HG02763 (cell line): ENCODE measurements around the gene NABP2.
"Not testable (repeated sequence)": the region's sequence is repeated elsewhere in the genome, so short reads cannot be mapped to it uniquely, and the experiment has no call there.

Source experiments
- ATAC-seq: cut with Tn5 transposase; IDR thresholded peaks from one replicate; pipeline ENCODE4 v1.9.1; 2021; ENCODE audit warnings: mild to moderate bottlenecking, moderate library complexity; ENCODE audit not compliant: unreplicated experiment

Gene NABP2

GRCh38 chr12:56242986-56243385 is 18.8 kb downstream of the NABP2 start:
- no peak for ATAC-seq

- no peak for ATAC-seq
These were observed 19.6 kb downstream of the NABP2 start for GRCh38 chr12:56243731-56244181.

- ATAC-seq, result no peak
These were observed 20.4 kb downstream of the NABP2 start for GRCh38 chr12:56244494-56244893.

GRCh38 chr12:56247923-56248322 is 23.8 kb downstream of the NABP2 start:
- no peak for ATAC-seq

GRCh38 chr12:56248711-56249110 is 24.6 kb downstream of the NABP2 start:
- ATAC-seq, result no peak

GRCh38 chr12:56252649-56253048 is 28.5 kb downstream of the NABP2 start:
- ATAC-seq, result no peak

GRCh38 chr12:56253091-56253490 is 28.9 kb downstream of the NABP2 start:
- no peak for ATAC-seq

- no peak for ATAC-seq
These were observed 31.5 kb downstream of the NABP2 start for GRCh38 chr12:56255671-56256070.

- no peak for ATAC-seq
These were observed 32.3 kb downstream of the NABP2 start for GRCh38 chr12:56256326-56256960.

GRCh38 chr12:56257071-56257470 is 32.9 kb downstream of the NABP2 start:
- no peak for ATAC-seq

- ATAC-seq, result no peak
These were observed 33.4 kb downstream of the NABP2 start for GRCh38 chr12:56257491-56258067.

- ATAC-seq, result peak; percentile 81
These were observed 34.1 kb downstream of the NABP2 start, which contains the start of gene ANKRD52 for GRCh38 chr12:56258068-56258819. ANKRD52 (minus strand) TSS chr12:56258384; CDS start chr12:56258269, 115 bp downstream.

GRCh38 chr12:56258820-56259183 is 34.7 kb downstream of the NABP2 start:
- ATAC-seq, result no peak

GRCh38 chr12:56260380-56260779 is 36.2 kb downstream of the NABP2 start:
- ATAC-seq, result no peak

- ATAC-seq, result no peak
These were observed 36.8 kb downstream of the NABP2 start for GRCh38 chr12:56260921-56261320.

- ATAC-seq, result no peak
These were observed 37.5 kb downstream of the NABP2 start for GRCh38 chr12:56261503-56262232.

GRCh38 chr12:56262955-56263354 is 38.8 kb downstream of the NABP2 start:
- not testable (repeated sequence) for ATAC-seq

- ATAC-seq, result not testable (repeated sequence)
These were observed 42.0 kb downstream of the NABP2 start for GRCh38 chr12:56266068-56266692.

GRCh38 chr12:56266693-56267442 is 42.7 kb downstream of the NABP2 start, which contains the start of gene COQ10A:
COQ10A (plus strand) TSS chr12:56266942; CDS start chr12:56267119, 177 bp downstream.
- peak; percentile 87 for ATAC-seq
